HG03039 (cell line): Measurements from ENCODE around the gene OSTF1.

ENCODE experiments used
- ATAC-seq: cut with Tn5 transposase; IDR thresholded peaks from one replicate; pipeline ENCODE4 v1.9.1; 2021; ENCODE audit warnings: mild to moderate bottlenecking, moderate library complexity; ENCODE audit not compliant: unreplicated experiment

OSTF1 gene

GRCh38 chr9:75084081-75084672, 4.1 kb upstream of the OSTF1 start:
- no peak for ATAC-seq

- ATAC-seq: no peak
These were observed 2.7 kb upstream of the OSTF1 start for GRCh38 chr9:75085640-75086039.

- ATAC-seq: no peak
These were observed 1.6 kb upstream of the OSTF1 start for GRCh38 chr9:75086541-75087288.

- ATAC-seq: peak; percentile 18
These were observed 958 bp upstream of the OSTF1 start for GRCh38 chr9:75087289-75087823.

- peak; percentile 28 for ATAC-seq
These were observed 495 bp downstream of the OSTF1 start for GRCh38 chr9:75088646-75089372.

GRCh38 chr9:75089373-75089766, 1.1 kb downstream of the OSTF1 start:
- ATAC-seq: no peak

- ATAC-seq: no peak
These were observed 2.3 kb downstream of the OSTF1 start for GRCh38 chr9:75090579-75090978.

GRCh38 chr9:75092766-75093165, 4.5 kb downstream of the OSTF1 start:
- ATAC-seq: no peak

- no peak for ATAC-seq
These were observed 8.5 kb downstream of the OSTF1 start for GRCh38 chr9:75096796-75097195.

- ATAC-seq: no peak
These were observed 12.8 kb downstream of the OSTF1 start for GRCh38 chr9:75101004-75101588.

GRCh38 chr9:75102177-75102790, 14.0 kb downstream of the OSTF1 start:
- no peak for ATAC-seq

- no peak for ATAC-seq
These were observed 16.3 kb downstream of the OSTF1 start for GRCh38 chr9:75104607-75105006.

- ATAC-seq: no peak
These were observed 16.8 kb downstream of the OSTF1 start for GRCh38 chr9:75105019-75105540.

- no peak for ATAC-seq
These were observed 17.5 kb downstream of the OSTF1 start for GRCh38 chr9:75105841-75106240.

- ATAC-seq: no peak
These were observed 18.5 kb downstream of the OSTF1 start for GRCh38 chr9:75106857-75107256.

- ATAC-seq: no peak
These were observed 20.3 kb downstream of the OSTF1 start for GRCh38 chr9:75108571-75108970.

- no peak for ATAC-seq
These were observed 21.0 kb downstream of the OSTF1 start for GRCh38 chr9:75109210-75109839.

- no peak for ATAC-seq
These were observed 22.8 kb downstream of the OSTF1 start for GRCh38 chr9:75111019-75111622.

- ATAC-seq: no peak
These were observed 24.5 kb downstream of the OSTF1 start for GRCh38 chr9:75112789-75113188.

GRCh38 chr9:75116306-75116705, 28.0 kb downstream of the OSTF1 start:
- ATAC-seq: no peak
